CD4-positive, alpha-beta memory T cell (primary cell): ENCODE data around the gene FAT1. TPM values are rescaled to one million over a fixed set of nuclear protein-coding genes. Genes with fewer than 3 reads are reported as not detected.

Experiments
- CTCF ChIA-PET: fragments of 350-600 bp; sonication (Branson Sonifier 250); formaldehyde crosslinking; loops from one replicate; lab custom pipeline; 2021; ENCODE audit warnings: inconsistent platforms; ENCODE audit not compliant: partially characterized antibody; lab: Charles Lee
- POLR2A ChIA-PET: fragments of 350-600 bp; sonication (Branson Sonifier 250); formaldehyde crosslinking; loops from one replicate; lab custom pipeline; 2021; ENCODE audit not compliant: partially characterized antibody; lab: Charles Lee
- DNase-seq, 5 donors: peaks; one replicate each; pipeline versions ENCODE4 v3.0.0 to v3.0.0-alpha.2; 2020 to 2022; ENCODE audit warnings: mixed read lengths in 1 of 5
- H3K27ac ChIP-seq: one replicate; pipeline ENCODE4 v1.7.0; 2013; ENCODE audit warnings: low read depth, low read length
- H3K27me3 ChIP-seq: 2 replicates; pipeline ENCODE4 v1.7.0; 2013; ENCODE audit warnings: mild to moderate bottlenecking, low read length, moderate library complexity; ENCODE audit not compliant: insufficient read depth
- H3K36me3 ChIP-seq: 2 replicates; pipeline ENCODE4 v1.7.0; 2013; ENCODE audit warnings: mild to moderate bottlenecking, low read length, moderate library complexity; ENCODE audit not compliant: insufficient read depth
- H3K4me1 ChIP-seq: 2 replicates; pipeline ENCODE4 v1.7.0; 2013; ENCODE audit warnings: mild to moderate bottlenecking, low read length, moderate library complexity; ENCODE audit not compliant: insufficient read depth
- H3K4me3 ChIP-seq, 2 donors: one replicate each; pipeline ENCODE4 v1.7.0; 2013; ENCODE audit warnings: low read length in 2 of 2, mild to moderate bottlenecking in 1 of 2
- H3K9me3 ChIP-seq, 2 donors: one replicate each; pipeline ENCODE4 v1.7.0; 2013; ENCODE audit warnings: low read length in 2 of 2, control low read depth in 1 of 2; ENCODE audit not compliant: control insufficient read depth in 1 of 2
- H3K27ac Mint-ChIP-seq, 7 donors: one replicate each; pipeline ENCODE4 v1.8.0; 2020 to 2021; ENCODE audit warnings: mixed read lengths in 7 of 7, mild to moderate bottlenecking in 6 of 7, inconsistent platforms in 3 of 7, moderate library complexity in 3 of 7
- H3K27me3 Mint-ChIP-seq, 2 donors: one replicate each; pipeline ENCODE4 v1.8.0; 2020 to 2021; ENCODE audit warnings: mixed read lengths in 2 of 2
- H3K36me3 Mint-ChIP-seq, 2 donors: one replicate each; pipeline ENCODE4 v1.8.0; 2020 to 2021; ENCODE audit warnings: mixed read lengths in 2 of 2, inconsistent platforms in 1 of 2, mild to moderate bottlenecking in 1 of 2
- H3K4me1 Mint-ChIP-seq, 4 donors: one replicate each; pipeline ENCODE4 v1.8.0; 2020 to 2021; ENCODE audit warnings: mixed read lengths in 4 of 4, mild to moderate bottlenecking in 1 of 4
- H3K4me3 Mint-ChIP-seq, 8 donors: one replicate each; pipeline ENCODE4 v1.8.0; 2020 to 2021; ENCODE audit warnings: mixed read lengths in 8 of 8, mild to moderate bottlenecking in 7 of 8, moderate library complexity in 6 of 8, inconsistent platforms in 3 of 8
- H3K9me3 Mint-ChIP-seq, 8 donors: one replicate each; pipeline ENCODE4 v1.8.0; 2020 to 2021; ENCODE audit warnings: mixed read lengths in 8 of 8, mild to moderate bottlenecking in 5 of 8, inconsistent platforms in 3 of 8, moderate library complexity in 1 of 8
- intact Hi-C: fragments of 100-400 bp; cut with micrococcal nuclease; formaldehyde crosslinking; loops from one replicate; pipeline ENCODE4 v1.15.1; 2023
- polyA plus RNA-seq, 2 donors: library from polyadenylated mRNA; unstranded; fragments of 300-500 nt; fragmentation: Illumina TruSeq; gene quantifications; one replicate each; pipeline ENCODE4 v1.2.3, GENCODE V29; 2021
- total RNA-seq, 2 experiments: library from RNA; stranded (reverse); gene quantifications; one replicate each; pipeline ENCODE4 v1.2.3, GENCODE V29; 2021

The FAT1 gene
- total and polyA plus RNA-seq, 4 experiments from 2014 or later: not detected

DNA sequence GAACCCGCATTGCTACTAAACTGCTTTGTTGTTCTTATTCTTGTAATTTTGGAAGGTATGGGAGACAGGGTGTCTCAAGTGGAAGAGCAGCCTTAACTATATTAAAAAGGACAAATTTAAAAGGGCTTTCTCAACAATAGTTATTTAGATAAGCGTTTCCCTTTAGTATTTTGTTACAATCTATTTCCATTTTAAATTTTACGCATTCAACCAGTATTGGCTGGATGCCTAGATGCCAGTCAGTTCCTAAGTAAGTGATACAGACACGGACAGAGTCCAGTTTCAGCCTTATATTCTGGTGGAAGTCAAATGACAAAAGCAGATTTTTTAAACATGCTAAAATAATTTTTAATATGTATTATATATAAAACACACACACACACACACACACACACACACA, 28.3 kb downstream of the FAT1 start:
- Histone ChIP-seq H3K9me3 (no peaks in the 10 kb centered on the region), H3K4me1 (no peaks in the 10 kb centered on the region), H3K27me3 (no peaks in the 10 kb centered on the region), H3K36me3 (no peaks in the 10 kb centered on the region), H3K27ac (no peak overlapping the region), H3K4me3 (no peak overlapping the region)
- no peak overlapping the region for H3K27ac Mint-ChIP-seq
- H3K36me3 Mint-ChIP-seq: no peaks in the 10 kb centered on the region
- H3K9me3 Mint-ChIP-seq: peaks cover 2 to 11% (median 6%) of the 10 kb centered on the region in 8 donors
- H3K4me1 Mint-ChIP-seq: no peaks in the 10 kb centered on the region
- H3K4me3 Mint-ChIP-seq: no peak overlapping the region
- DNase-seq: no peak
- intact Hi-C loops: no loop called here
- CTCF ChIA-PET: no interaction called here
- POLR2A ChIA-PET: no interaction called here
- no peaks in the 10 kb centered on the region for H3K27me3 Mint-ChIP-seq

DNA sequence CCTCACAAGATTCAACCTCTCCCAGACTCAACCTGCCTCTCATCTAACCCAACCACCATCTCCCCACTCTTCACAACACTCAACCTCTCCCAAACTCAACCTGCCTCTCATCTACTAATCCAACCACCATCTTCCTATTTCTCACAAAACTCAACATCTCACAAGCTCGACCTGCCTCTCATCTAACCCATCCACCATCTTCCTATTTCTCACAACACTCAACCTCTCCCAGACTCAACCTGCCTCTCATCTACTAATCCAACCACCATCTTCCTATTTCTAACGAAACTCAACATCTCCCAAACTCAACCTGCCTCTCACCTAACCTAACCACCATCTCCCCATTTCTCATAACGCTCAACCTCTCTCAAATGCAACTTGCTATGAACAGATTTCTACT, 29.8 kb downstream of the FAT1 start:
- Histone ChIP-seq H3K4me3 (no peak overlapping the region), H3K4me1 (no peaks in the 10 kb centered on the region), H3K27ac (no peak overlapping the region), H3K36me3 (no peaks in the 10 kb centered on the region), H3K9me3 (no peaks in the 10 kb centered on the region), H3K27me3 (no peaks in the 10 kb centered on the region)
- no peak for DNase-seq
- Mint-ChIP-seq H3K27ac (no peak overlapping the region), H3K4me3 (peak overlapping the region in 1 of 8 donors; percentile 5), H3K36me3 (no peaks in the 10 kb centered on the region), H3K27me3 (no peaks in the 10 kb centered on the region), H3K9me3 (peaks cover 2 to 11% (median 7%) of the 10 kb centered on the region in 8 donors), H3K4me1 (no peaks in the 10 kb centered on the region)
- CTCF ChIA-PET: no interaction called here
- POLR2A ChIA-PET: no interaction called here
- intact Hi-C loops: no loop called here

DNA sequence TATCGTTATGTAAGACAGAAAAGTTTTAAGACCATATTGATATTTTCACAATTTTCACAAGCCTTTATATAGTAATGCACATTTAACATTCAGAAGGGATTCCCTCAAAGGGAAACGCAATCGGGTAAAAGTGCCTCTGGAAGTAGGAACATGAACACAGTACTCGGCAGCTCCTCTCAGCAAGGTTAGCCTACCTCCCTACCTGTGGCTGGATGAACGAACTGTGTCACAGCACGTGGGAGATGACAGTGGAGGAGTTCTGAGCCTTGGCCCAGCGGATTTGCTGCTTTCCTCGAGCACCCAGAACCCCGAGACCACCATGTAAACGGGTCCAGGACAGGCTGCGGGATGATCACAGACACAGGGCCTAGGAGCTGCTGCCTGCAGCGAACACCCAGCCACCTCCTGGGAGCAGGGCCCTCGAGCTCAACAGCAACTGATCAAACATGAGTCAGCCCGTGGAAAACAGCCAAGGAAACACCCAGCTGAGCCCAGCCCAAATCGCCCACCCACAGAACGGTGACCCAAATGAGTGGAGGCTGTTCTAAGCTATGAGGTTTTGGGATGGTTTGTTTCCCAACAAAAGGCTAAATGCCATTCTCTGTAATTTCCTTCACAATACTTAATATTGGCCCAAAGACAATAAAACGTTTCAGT, 30.4 kb downstream of the FAT1 start:
- no peaks in the 10 kb centered on the region for H3K27me3 Mint-ChIP-seq
- POLR2A ChIA-PET: no interaction called here
- no peaks in the 10 kb centered on the region for H3K4me1 ChIP-seq

DNA sequence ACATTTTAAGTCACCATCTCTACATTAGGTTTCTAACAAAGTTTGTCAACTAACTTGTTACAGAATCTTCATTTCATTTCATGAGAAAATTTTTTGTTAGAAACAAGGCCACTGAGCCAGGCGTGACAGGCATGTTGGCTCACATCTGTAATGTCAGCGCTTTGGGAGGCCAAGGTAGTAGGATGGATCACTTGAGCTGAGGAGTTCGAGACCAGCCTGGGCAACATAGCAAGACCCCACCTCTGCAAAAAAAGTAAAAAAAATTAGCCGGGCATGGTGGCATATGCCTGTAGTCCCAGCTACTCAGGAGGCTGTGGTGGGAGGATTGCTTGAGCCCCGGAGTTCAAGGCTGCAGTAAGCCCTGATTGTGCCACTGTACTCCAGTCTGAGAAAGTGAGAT, 32.3 kb downstream of the FAT1 start:
- no peaks in the 10 kb centered on the region for H3K36me3 ChIP-seq
- intact Hi-C loops: no loop called here
- Mint-ChIP-seq H3K27ac (no peak overlapping the region), H3K4me3 (no peak overlapping the region), H3K4me1 (no peaks in the 10 kb centered on the region), H3K36me3 (no peaks in the 10 kb centered on the region), H3K9me3 (peaks cover 2 to 10% (median 6%) of the 10 kb centered on the region in 8 donors), H3K27me3 (no peaks in the 10 kb centered on the region)
- H3K9me3 ChIP-seq: no peaks in the 10 kb centered on the region
- no peaks in the 10 kb centered on the region for H3K4me1 ChIP-seq
- ChIA-PET POLR2A (no interaction called here), CTCF (no interaction called here)
- DNase-seq: no peak
- H3K4me3 ChIP-seq: no peak overlapping the region
- H3K27me3 ChIP-seq: no peaks in the 10 kb centered on the region
- H3K27ac ChIP-seq: no peak overlapping the region

More for the DNA sequence above, 30.4 kb downstream of the FAT1 start:
- Mint-ChIP-seq H3K4me3 (no peak overlapping the region), H3K4me1 (no peaks in the 10 kb centered on the region), H3K27ac (no peak overlapping the region), H3K9me3 (peaks cover 2 to 11% (median 6%) of the 10 kb centered on the region in 8 donors), H3K36me3 (no peaks in the 10 kb centered on the region)
- Histone ChIP-seq H3K27me3 (no peaks in the 10 kb centered on the region), H3K9me3 (no peaks in the 10 kb centered on the region), H3K36me3 (no peaks in the 10 kb centered on the region), H3K27ac (no peak overlapping the region), H3K4me3 (no peak overlapping the region)
- CTCF ChIA-PET: no interaction called here
- no peak for DNase-seq
- intact Hi-C loops: no loop called here

DNA sequence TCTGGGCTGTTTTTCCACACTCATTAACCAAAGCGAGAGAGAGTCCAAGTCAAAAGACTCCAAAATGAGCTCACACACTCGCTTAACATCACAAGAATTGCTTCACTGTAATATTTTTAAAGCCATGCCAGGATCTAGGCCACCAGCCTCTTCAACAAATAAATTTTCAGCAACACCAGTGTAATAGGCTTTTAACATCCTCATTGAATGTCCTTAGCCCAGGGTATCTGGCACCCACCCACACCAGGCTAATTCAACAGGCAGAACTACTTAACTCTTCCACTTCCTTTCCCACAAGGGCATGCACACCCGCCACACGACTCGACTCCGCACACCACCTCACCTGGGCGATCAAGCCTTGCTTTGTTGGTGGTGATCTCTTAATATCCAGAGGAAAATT, 34.2 kb downstream of the FAT1 start:
- H3K27ac Mint-ChIP-seq: no peak overlapping the region
- no peaks in the 10 kb centered on the region for H3K36me3 Mint-ChIP-seq
- peaks cover 2 to 9% (median 5%) of the 10 kb centered on the region in 8 donors for H3K9me3 Mint-ChIP-seq
- no peak overlapping the region for H3K27ac ChIP-seq
- no peak overlapping the region for H3K4me3 ChIP-seq
- H3K9me3 ChIP-seq: no peaks in the 10 kb centered on the region
- peaks cover 0 to 1% of the 10 kb centered on the region in 2 donors for H3K27me3 Mint-ChIP-seq
- no peaks in the 10 kb centered on the region for H3K36me3 ChIP-seq
- H3K27me3 ChIP-seq: no peaks in the 10 kb centered on the region
- H3K4me1 ChIP-seq: no peaks in the 10 kb centered on the region
- POLR2A ChIA-PET: no interaction called here
- no peaks in the 10 kb centered on the region for H3K4me1 Mint-ChIP-seq
- CTCF ChIA-PET: no interaction called here
- intact Hi-C loops: no loop called here
- H3K4me3 Mint-ChIP-seq: no peak overlapping the region
- DNase-seq: no peak

- Histone ChIP-seq H3K4me3 (no peak overlapping the region), H3K27me3 (no peaks in the 10 kb centered on the region), H3K9me3 (no peaks in the 10 kb centered on the region), H3K36me3 (no peaks in the 10 kb centered on the region), H3K4me1 (no peaks in the 10 kb centered on the region), H3K27ac (no peak overlapping the region)
- Mint-ChIP-seq H3K27me3 (peaks cover 0 to 1% of the 10 kb centered on the region in 2 donors), H3K4me1 (no peaks in the 10 kb centered on the region), H3K9me3 (peaks cover 0 to 6% (median 2%) of the 10 kb centered on the region in 8 donors), H3K4me3 (no peak overlapping the region), H3K36me3 (no peaks in the 10 kb centered on the region), H3K27ac (no peak overlapping the region)
- intact Hi-C loops: no loop called here
- CTCF ChIA-PET: no interaction called here
- DNase-seq: no peak
- POLR2A ChIA-PET: no interaction called here
Measured at GRCh38 chr4:186688150-186688943, 35.3 kb downstream of the FAT1 start.

DNA sequence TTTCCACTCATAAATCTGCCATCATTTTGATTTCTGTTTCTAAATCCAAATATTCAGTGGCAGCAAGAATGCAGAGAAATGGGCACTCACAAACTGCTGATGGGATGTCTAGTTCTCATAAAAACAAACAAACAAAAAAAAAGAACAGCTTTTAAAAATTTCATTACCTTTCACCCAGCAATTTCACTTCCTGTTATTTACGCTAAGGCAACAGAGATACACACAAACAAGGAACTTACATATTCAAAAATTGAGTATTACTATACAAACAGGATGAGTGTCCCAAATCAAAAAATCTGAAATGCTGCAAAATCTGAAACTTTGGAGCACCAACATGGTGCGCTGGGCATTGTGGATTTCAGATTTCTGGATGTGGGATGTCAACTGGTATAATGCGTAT, 36.4 kb downstream of the FAT1 start:
- H3K36me3 Mint-ChIP-seq: no peaks in the 10 kb centered on the region
- Histone ChIP-seq H3K9me3 (no peaks in the 10 kb centered on the region), H3K27me3 (no peaks in the 10 kb centered on the region), H3K4me3 (no peak overlapping the region), H3K4me1 (no peaks in the 10 kb centered on the region), H3K27ac (no peak overlapping the region), H3K36me3 (no peaks in the 10 kb centered on the region)
- peaks cover 0 to 6% (median under 1%) of the 10 kb centered on the region in 8 donors for H3K9me3 Mint-ChIP-seq
- no peak overlapping the region for H3K4me3 Mint-ChIP-seq
- ChIA-PET CTCF (no interaction called here), POLR2A (no interaction called here)
- H3K27me3 Mint-ChIP-seq: peaks cover 0 to 1% of the 10 kb centered on the region in 2 donors
- no peaks in the 10 kb centered on the region for H3K4me1 Mint-ChIP-seq
- no peak overlapping the region for H3K27ac Mint-ChIP-seq
- no peak for DNase-seq
- intact Hi-C loops: no loop called here
